B cell (primary cell): ENCODE results near the gene ABR. TPM values are rescaled to one million over a fixed set of nuclear protein-coding genes. Genes with fewer than 3 reads are reported as not detected.

ENCODE experiments used
- ATAC-seq: fragments of 200-7000 bp; cut with Tn5 transposase; one replicate; pipeline ENCODE4 v1.10.0; 2021; ENCODE audit warnings: low read depth, mild to moderate bottlenecking, moderate number of reproducible peaks, moderate library complexity
- CTCF ChIA-PET: fragments of 350-600 bp; sonication (Branson Sonifier 250); formaldehyde crosslinking; loops from one replicate; lab custom pipeline; 2021; ENCODE audit warnings: antibody characterized with exemption, inconsistent platforms; lab: Charles Lee
- POLR2A ChIA-PET: fragments of 350-600 bp; sonication (Branson Sonifier 250); formaldehyde crosslinking; loops from one replicate; lab custom pipeline; 2021; ENCODE audit warnings: antibody characterized with exemption; lab: Charles Lee
- DNase-seq: peaks from one replicate; pipeline ENCODE4 v3.0.0; 2013
- H2AFZ ChIP-seq: 2 replicates; pipeline ENCODE4 v1.6.1; 2012; ENCODE audit warnings: mild to moderate bottlenecking, low read depth, low read length; ENCODE audit not compliant: insufficient read depth, poor library complexity, severe bottlenecking
- H3K27ac ChIP-seq, 2 donors: 1 replicate in 1 of 2; 2 replicates in 1 of 2; pipeline ENCODE4 v1.5.1; 2012 to 2013; ENCODE audit warnings: low read length in 2 of 2, mild to moderate bottlenecking in 2 of 2, moderate library complexity in 1 of 2
- H3K27me3 ChIP-seq, 4 experiments: fragments of 200-600 bp in 1 of 4; sonication (generic) in 1 of 4; replicated peaks in 1 of 4; 1 replicate in 2 of 4; 2 replicates in 2 of 4; pipeline versions ENCODE4 v1.6.1 to v1.7.0; 2013 to 2016; ENCODE audit warnings: low read length in 3 of 4, mild to moderate bottlenecking in 2 of 4, mixed read lengths in 1 of 4, moderate library complexity in 1 of 4; ENCODE audit not compliant: insufficient read depth in 4 of 4, control insufficient read depth in 3 of 4; ENCODE audit errors: control extremely low read depth in 1 of 4
- H3K36me3 ChIP-seq, 2 experiments: replicated peaks in 1 of 2; 1 replicate in 1 of 2; 2 replicates in 1 of 2; pipeline versions ENCODE4 v1.6.1 to v1.7.1; 2013; ENCODE audit warnings: low read length in 1 of 2; ENCODE audit not compliant: insufficient read depth in 2 of 2, control insufficient read depth in 1 of 2; ENCODE audit errors: control extremely low read depth in 1 of 2, extremely low read depth in 1 of 2
- H3K4me1 ChIP-seq, 2 donors: fragments of 200-600 bp in 1 of 2; sonication (generic) in 1 of 2; 1 replicate in 1 of 2; 2 replicates in 1 of 2; pipeline versions ENCODE4 v1.5.1 to v1.6.1; 2013 to 2017; ENCODE audit warnings: low read length in 2 of 2; ENCODE audit not compliant: control insufficient read depth in 2 of 2, insufficient read depth in 2 of 2
- H3K4me2 ChIP-seq: replicated peaks from 2 replicates; pipeline ENCODE3; 2012; ENCODE audit warnings: mild to moderate bottlenecking, low read depth, low read length; ENCODE audit not compliant: poor library complexity, severe bottlenecking
- H3K4me3 ChIP-seq, 5 experiments: fragments of 200-600 bp in 1 of 5; sonication (generic) in 1 of 5; 1 replicate in 3 of 5; 2 replicates in 2 of 5; pipeline versions ENCODE4 v1.5.1 to v1.7.0; 2011 to 2016; ENCODE audit warnings: low read length in 4 of 5, mild to moderate bottlenecking in 4 of 5, low read depth in 2 of 5, control low read depth in 1 of 5, moderate library complexity in 1 of 5; ENCODE audit not compliant: insufficient read depth in 1 of 5; ENCODE audit errors: control extremely low read depth in 1 of 5, extremely low read depth in 1 of 5
- H3K79me2 ChIP-seq: fragments of 200-600 bp; sonication (generic); one replicate; pipeline ENCODE4 v1.6.0; 2016; ENCODE audit warnings: low read length; ENCODE audit not compliant: control insufficient read depth, insufficient read depth
- H3K9ac ChIP-seq: fragments of 200-600 bp; sonication (generic); 2 replicates; pipeline ENCODE4 v1.6.1; 2017; ENCODE audit warnings: mild to moderate bottlenecking, low read length, moderate library complexity
- H3K9me3 ChIP-seq, 3 donors: one replicate each; pipeline versions ENCODE4 v1.6.1 to v1.7.1; 2013; ENCODE audit warnings: low read length in 2 of 3; ENCODE audit not compliant: control insufficient read depth in 2 of 3, insufficient read depth in 1 of 3; ENCODE audit errors: control extremely low read depth in 1 of 3
- H4K20me1 ChIP-seq: 2 replicates; pipeline ENCODE4 v1.6.0; 2012; ENCODE audit warnings: mild to moderate bottlenecking, low read length; ENCODE audit not compliant: insufficient read depth, control insufficient read depth, poor library complexity, severe bottlenecking
- H3K27ac Mint-ChIP-seq: one replicate; pipeline ENCODE4 v1.8.0; 2021; ENCODE audit warnings: mixed read lengths
- H3K27me3 Mint-ChIP-seq: one replicate; pipeline ENCODE4 v1.8.0; 2021; ENCODE audit warnings: mixed read lengths
- H3K4me1 Mint-ChIP-seq: one replicate; pipeline ENCODE4 v1.8.0; 2021; ENCODE audit warnings: mixed read lengths
- H3K4me3 Mint-ChIP-seq: one replicate; pipeline ENCODE4 v1.8.0; 2021; ENCODE audit warnings: mixed read lengths
- H3K9me3 Mint-ChIP-seq: one replicate; pipeline ENCODE4 v1.8.0; 2022; ENCODE audit warnings: mixed read lengths; ENCODE audit not compliant: insufficient read depth
- CTCF ChIP-seq: fragments of 200-600 bp; IDR thresholded peaks from one replicate; pipeline ENCODE4 v1.8.0; 2022; ENCODE audit warnings: antibody characterized with exemption, mild to moderate bottlenecking
- EZH2 ChIP-seq: IDR thresholded peaks from 2 replicates; pipeline ENCODE4 v1.6.1; 2012; ENCODE audit warnings: borderline replicate concordance, low read depth, mild to moderate bottlenecking, moderate library complexity, low read length; ENCODE audit not compliant: insufficient read depth, poor library complexity, severe bottlenecking
- WGBS: methylation state at CpG from one replicate; pipeline ENCODE4 v1.1.5; 2013; ENCODE audit warnings: missing lambda C conversion rate; ENCODE audit not compliant: insufficient coverage; 5-methylcytosine and 5-hydroxymethylcytosine counted together
- intact Hi-C: fragments of 100-400 bp; cut with micrococcal nuclease; formaldehyde crosslinking; loops from one replicate; pipeline ENCODE4 v1.10.0; 2022
- polyA plus RNA-seq: library from polyadenylated mRNA; depleted of rRNA; stranded (reverse); fragments of >200 nt; gene quantifications from 2 replicates; pipeline ENCODE4 v1.2.3, GENCODE V29; 2012
- total RNA-seq, 2 donors: library from RNA; stranded (reverse); fragments of 120-200 nt in 1 of 2; gene quantifications; 1 replicate in 1 of 2; 2 replicates in 1 of 2; pipeline versions ENCODE4 v1.2.3 to v1.2.4, GENCODE V29; 2013 to 2022

The ABR gene
- total and polyA plus RNA-seq, 2 donors (not counting 1 experiment from before 2014, with no cell fraction given): 79.8 to 262 TPM

- no peaks in the 10 kb centered on the region for H3K27me3 Mint-ChIP-seq
- CTCF ChIA-PET: interaction anchor here (0.6 kb wide), 1 partner anchor 211 kb away, joined by 5 read pairs; no protein-coding TSS in a partner anchor
- peaks cover 7 to 81% of the 10 kb centered on the region in 2 experiments for H3K36me3 ChIP-seq
- no peaks in the 10 kb centered on the region for H3K4me1 ChIP-seq
- H3K4me3 Mint-ChIP-seq: no peak overlapping the region
- POLR2A ChIA-PET: no interaction called here
- H2AFZ ChIP-seq: no peak overlapping the region
- no peaks in the 10 kb centered on the region for H3K79me2 ChIP-seq
- ATAC-seq: no peak
- H3K27ac ChIP-seq: no peak overlapping the region
- DNase-seq: no peak
- no peak overlapping the region for H3K4me3 ChIP-seq
- H3K9ac ChIP-seq: no peak overlapping the region
- H3K27ac Mint-ChIP-seq: peak overlapping the region; percentile 11
- no peak for TF ChIP-seq CTCF
- TF ChIP-seq EZH2: no peak
- no peaks in the 10 kb centered on the region for H3K9me3 Mint-ChIP-seq
- no peaks in the 10 kb centered on the region for H3K4me1 Mint-ChIP-seq
- H3K9me3 ChIP-seq: no peaks in the 10 kb centered on the region
- 90% methylated on average over 13 of the region's 13 CpGs for WGBS
- H4K20me1 ChIP-seq: peaks cover 10% of the 10 kb centered on the region
- no peak overlapping the region for H3K4me2 ChIP-seq
- H3K27me3 ChIP-seq: no peaks in the 10 kb centered on the region
- intact Hi-C loops: no loop called here
Measured at GRCh38 chr17:1004769-1005295, 174.9 kb downstream of the ABR start.

GRCh38 chr17:1003972-1004768, 175.6 kb downstream of the ABR start:
- Mint-ChIP-seq H3K9me3 (no peaks in the 10 kb centered on the region), H3K4me3 (no peak overlapping the region), H3K4me1 (peaks cover 2% of the 10 kb centered on the region), H3K27ac (no peak overlapping the region), H3K27me3 (no peaks in the 10 kb centered on the region)
- H3K4me1 ChIP-seq: no peaks in the 10 kb centered on the region
- intact Hi-C loops: no loop called here
- no peaks in the 10 kb centered on the region for H3K79me2 ChIP-seq
- H4K20me1 ChIP-seq: peaks cover 16% of the 10 kb centered on the region
- 91% methylated on average over 29 of the region's 30 CpGs for WGBS
- H3K36me3 ChIP-seq: peaks cover 7 to 82% of the 10 kb centered on the region in 2 experiments
- TF ChIP-seq EZH2 (no peak), CTCF (no peak)
- ChIA-PET CTCF (no interaction called here), POLR2A (no interaction called here)
- H2AFZ ChIP-seq: no peak overlapping the region
- DNase-seq (no peak), ATAC-seq (no peak)
- H3K27me3 ChIP-seq: no peaks in the 10 kb centered on the region
- H3K27ac ChIP-seq: no peak overlapping the region
- no peak overlapping the region for H3K4me2 ChIP-seq
- H3K4me3 ChIP-seq: no peak overlapping the region
- H3K9ac ChIP-seq: no peak overlapping the region
- no peaks in the 10 kb centered on the region for H3K9me3 ChIP-seq
